ENCODE results near the gene PRKG1.

DNA sequence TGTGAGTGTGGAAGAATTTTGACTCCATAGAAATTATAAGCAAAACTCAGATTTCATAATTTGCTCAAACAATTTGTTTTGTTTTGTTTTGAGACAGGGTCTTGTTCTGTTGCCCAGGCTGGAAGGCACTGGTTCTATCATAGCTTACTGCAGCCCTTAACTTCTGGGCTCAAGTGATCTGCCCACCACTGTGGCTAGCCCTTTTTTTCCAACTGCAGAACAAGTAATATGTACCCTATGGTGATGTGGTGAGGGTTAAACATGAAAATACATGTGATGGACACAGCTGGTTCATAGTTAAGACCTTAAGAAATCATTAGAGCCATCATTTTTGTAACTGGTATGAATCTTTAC is 594.0 kb downstream of the PRKG1 start:
- TF ChIP-seq, protein P1, sequence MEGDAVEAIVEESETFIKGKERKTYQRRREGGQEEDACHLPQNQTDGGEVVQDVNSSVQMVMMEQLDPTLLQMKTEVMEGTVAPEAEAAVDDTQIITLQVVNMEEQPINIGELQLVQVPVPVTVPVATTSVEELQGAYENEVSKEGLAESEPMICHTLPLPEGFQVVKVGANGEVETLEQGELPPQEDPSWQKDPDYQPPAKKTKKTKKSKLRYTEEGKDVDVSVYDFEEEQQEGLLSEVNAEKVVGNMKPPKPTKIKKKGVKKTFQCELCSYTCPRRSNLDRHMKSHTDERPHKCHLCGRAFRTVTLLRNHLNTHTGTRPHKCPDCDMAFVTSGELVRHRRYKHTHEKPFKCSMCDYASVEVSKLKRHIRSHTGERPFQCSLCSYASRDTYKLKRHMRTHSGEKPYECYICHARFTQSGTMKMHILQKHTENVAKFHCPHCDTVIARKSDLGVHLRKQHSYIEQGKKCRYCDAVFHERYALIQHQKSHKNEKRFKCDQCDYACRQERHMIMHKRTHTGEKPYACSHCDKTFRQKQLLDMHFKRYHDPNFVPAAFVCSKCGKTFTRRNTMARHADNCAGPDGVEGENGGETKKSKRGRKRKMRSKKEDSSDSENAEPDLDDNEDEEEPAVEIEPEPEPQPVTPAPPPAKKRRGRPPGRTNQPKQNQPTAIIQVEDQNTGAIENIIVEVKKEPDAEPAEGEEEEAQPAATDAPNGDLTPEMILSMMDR (IDR thresholded peaks at IDR 0.05): no peak
- no peak for TF ChIP-seq POLR2AphosphoS5 (IDR thresholded peaks at IDR 0.05)

Data from esophagus muscularis mucosa (tissue), 3 donors.